H1 (cell line): ENCODE measurements around the gene CREBBP. TPM values are rescaled to one million over a fixed set of nuclear protein-coding genes. Genes with fewer than 3 reads are reported as not detected.

Source experiments
- CTCF ChIA-PET: fragments of 300-600 bp; sonication (Branson Sonifier 250); formaldehyde crosslinking; loops from one replicate; lab custom pipeline; 2021; ENCODE audit not compliant: partially characterized antibody; lab: Charles Lee
- POLR2A ChIA-PET: fragments of 300-600 bp; sonication (Branson Sonifier 250); formaldehyde crosslinking; loops from one replicate; lab custom pipeline; 2021; ENCODE audit warnings: inconsistent platforms; ENCODE audit not compliant: partially characterized antibody; lab: Charles Lee
- DNase-seq, 2 experiments: peaks; one replicate each; pipeline versions ENCODE4 v3.0.0 to v3.0.0-alpha.2; 2010 to 2022; ENCODE audit warnings: low spot score in 2 of 2, low read depth in 1 of 2, mixed read lengths in 1 of 2
- FAIRE-seq: peaks from 2 replicates; lab custom pipeline; 2011; peaks lifted over from hg19 to GRCh38; lab: Jason Lieb, UNC
- H2AFZ ChIP-seq: 2 replicates; pipeline ENCODE4 v1.8.1; 2012; ENCODE audit warnings: low read length, inconsistent platforms
- H2AK5ac ChIP-seq: 2 replicates; pipeline ENCODE4 v1.6.1; 2013; ENCODE audit warnings: low read depth, low read length
- H2BK120ac ChIP-seq: replicated peaks from 2 replicates; pipeline ENCODE3; 2013; ENCODE audit warnings: low read depth, low read length, inconsistent platforms
- H2BK12ac ChIP-seq: 2 replicates; pipeline ENCODE4 v1.6.1; 2013; ENCODE audit warnings: low read depth, low read length
- H2BK15ac ChIP-seq: 2 replicates; pipeline ENCODE4 v1.6.1; 2013; ENCODE audit warnings: low read length
- H2BK20ac ChIP-seq: 2 replicates; pipeline ENCODE4 v1.6.1; 2013; ENCODE audit warnings: low read length
- H2BK5ac ChIP-seq: 2 replicates; pipeline ENCODE4 v1.6.1; 2013; ENCODE audit warnings: low read depth, low read length
- H3K14ac ChIP-seq: 2 replicates; pipeline ENCODE4 v1.6.1; 2013; ENCODE audit warnings: inconsistent platforms; ENCODE audit not compliant: insufficient read length
- H3K18ac ChIP-seq: 2 replicates; pipeline ENCODE4 v1.6.1; 2013; ENCODE audit warnings: low read length; ENCODE audit errors: extremely low read depth
- H3K23ac ChIP-seq: 2 replicates; pipeline ENCODE4 v1.6.1; 2013; ENCODE audit warnings: inconsistent platforms; ENCODE audit not compliant: insufficient read length
- H3K23me2 ChIP-seq: 2 replicates; pipeline ENCODE4 v1.6.1; 2013; ENCODE audit warnings: low read depth, low read length
- H3K27ac ChIP-seq: 2 replicates; pipeline ENCODE4 v1.6.1; 2011; ENCODE audit warnings: low read depth, low read length, inconsistent platforms
- H3K27me3 ChIP-seq, 4 experiments: replicated peaks in 1 of 4; 1 replicate in 1 of 4; 2 replicates in 3 of 4; pipeline versions ENCODE4 v1.6.1 to v1.8.1; 2011 to 2013; ENCODE audit warnings: low read length in 3 of 4, mild to moderate bottlenecking in 3 of 4, inconsistent platforms in 2 of 4, mixed read lengths in 2 of 4, moderate library complexity in 1 of 4; ENCODE audit not compliant: control insufficient read depth in 3 of 4, insufficient read depth in 3 of 4; ENCODE audit errors: extremely low read depth in 1 of 4
- H3K36me3 ChIP-seq, 4 experiments: 2 replicates each; pipeline versions ENCODE4 v1.6.1 to v1.8.1; 2011 to 2013; ENCODE audit warnings: mild to moderate bottlenecking in 4 of 4, low read length in 3 of 4, moderate library complexity in 2 of 4, control low read depth in 1 of 4, inconsistent platforms in 1 of 4; ENCODE audit not compliant: insufficient read depth in 4 of 4, control insufficient read depth in 2 of 4
- H3K4ac ChIP-seq: replicated peaks from 2 replicates; pipeline ENCODE3; 2013; ENCODE audit warnings: low read length, low read depth, mixed read lengths, inconsistent platforms; ENCODE audit not compliant: insufficient read length
- H3K4me1 ChIP-seq, 4 experiments: replicated peaks in 1 of 4; 1 replicate in 1 of 4; 2 replicates in 3 of 4; pipeline versions ENCODE4 v1.6.1 to v1.8.1; 2011 to 2013; ENCODE audit warnings: low read length in 3 of 4, inconsistent platforms in 2 of 4, mixed read lengths in 1 of 4; ENCODE audit not compliant: insufficient read depth in 4 of 4, control insufficient read depth in 3 of 4
- H3K4me2 ChIP-seq, 2 experiments: 2 replicates each; pipeline versions ENCODE4 v1.6.1 to v1.8.1; 2011 to 2013; ENCODE audit warnings: low read depth in 2 of 2, low read length in 2 of 2, control low read depth in 1 of 2, inconsistent platforms in 1 of 2, mild to moderate bottlenecking in 1 of 2; ENCODE audit not compliant: insufficient read depth in 1 of 2
- H3K4me3 ChIP-seq, 4 experiments: fragments of 200-600, 300-600 bp in 1 of 4; sonication (generic), shearing (Covaris generic), sonication (Bioruptor Twin) in 1 of 4; 2 replicates each; pipeline versions ENCODE4 v1.5.1 to v1.8.1; 2011 to 2016; ENCODE audit warnings: low read length in 4 of 4, low read depth in 3 of 4, control low read depth in 2 of 4, inconsistent platforms in 2 of 4, mild to moderate bottlenecking in 2 of 4, mixed read lengths in 1 of 4, moderate library complexity in 1 of 4; ENCODE audit not compliant: insufficient read depth in 2 of 4; ENCODE audit errors: extremely low read depth in 1 of 4
- H3K56ac ChIP-seq: replicated peaks from 2 replicates; pipeline ENCODE3; 2013; ENCODE audit warnings: low read depth, mild to moderate bottlenecking, mixed read lengths, low read length, inconsistent platforms; ENCODE audit not compliant: insufficient read length
- H3K79me1 ChIP-seq: 2 replicates; pipeline ENCODE4 v1.6.1; 2013; ENCODE audit warnings: low read depth, low read length, control low read depth
- H3K79me2 ChIP-seq, 2 experiments: 2 replicates each; pipeline versions ENCODE4 v1.6.1 to v1.8.1; 2012 to 2013; ENCODE audit warnings: low read length in 2 of 2, mild to moderate bottlenecking in 2 of 2, inconsistent platforms in 1 of 2; ENCODE audit not compliant: insufficient read depth in 2 of 2, control insufficient read depth in 1 of 2
- H3K9ac ChIP-seq, 4 experiments: replicated peaks in 1 of 4; 1 replicate in 1 of 4; 2 replicates in 3 of 4; pipeline versions ENCODE4 v1.6.1 to v1.8.1; 2011 to 2013; ENCODE audit warnings: low read depth in 3 of 4, low read length in 3 of 4, control low read depth in 2 of 4, mild to moderate bottlenecking in 2 of 4, moderate library complexity in 2 of 4, inconsistent platforms in 1 of 4; ENCODE audit errors: extremely low read depth in 1 of 4
- H3K9me3 ChIP-seq, 2 experiments: 2 replicates each; pipeline versions ENCODE4 v1.6.1 to v1.8.1; 2012 to 2013; ENCODE audit warnings: mild to moderate bottlenecking in 2 of 2, moderate library complexity in 2 of 2, control low read depth in 1 of 2, inconsistent platforms in 1 of 2, low read depth in 1 of 2, low read length in 1 of 2, mixed read lengths in 1 of 2; ENCODE audit not compliant: insufficient read depth in 2 of 2
- H4K20me1 ChIP-seq, 2 experiments: replicated peaks in 1 of 2; 2 replicates each; pipeline versions ENCODE3 to v1.8.1; 2011 to 2013; ENCODE audit warnings: inconsistent platforms in 2 of 2, low read length in 2 of 2, mild to moderate bottlenecking in 1 of 2; ENCODE audit not compliant: insufficient read depth in 2 of 2, control insufficient read depth in 1 of 2
- H4K5ac ChIP-seq: 2 replicates; pipeline ENCODE4 v1.6.1; 2013; ENCODE audit warnings: low read length, low read depth, mixed read lengths, inconsistent platforms; ENCODE audit not compliant: insufficient read length
- H4K8ac ChIP-seq: 2 replicates; pipeline ENCODE4 v1.8.0; 2013; ENCODE audit warnings: mild to moderate bottlenecking, moderate library complexity, low read length, inconsistent platforms; ENCODE audit not compliant: insufficient read depth; ENCODE audit errors: extremely low read depth
- H4K91ac ChIP-seq: replicated peaks from 2 replicates; pipeline ENCODE3; 2013; ENCODE audit warnings: low read length, mixed read lengths, inconsistent platforms; ENCODE audit not compliant: insufficient read length
- CBX8 ChIP-seq: fragments of 300-800, 300-1000 bp; sonication (generic); IDR thresholded peaks from 2 replicates; pipeline ENCODE4 v1.7.1; 2016; ENCODE audit warnings: low read depth, low read length, borderline replicate concordance
- KDM5A ChIP-seq: fragments of 200-600 bp; IDR thresholded peaks from 2 replicates; pipeline ENCODE4 v1.7.1; 2012; ENCODE audit warnings: mild to moderate bottlenecking, low read length, inconsistent platforms, mixed read lengths
- SP4 ChIP-seq: IDR thresholded peaks from 2 replicates; pipeline ENCODE4 v1.6.1; 2012; ENCODE audit warnings: low read length, inconsistent platforms
- WGBS, 2 experiments: shearing (Covaris generic) in 1 of 2; methylation state at CpG; one replicate each; pipeline versions ENCODE4 v1.1.6 to v1.1.7; 2013 to 2015; ENCODE audit warnings: low lambda C conversion rate in 2 of 2, mixed read lengths in 2 of 2, inconsistent platforms in 1 of 2, low coverage in 1 of 2, missing lambda C conversion rate in 1 of 2; ENCODE audit not compliant: insufficient replicate concordance in 2 of 2, insufficient coverage in 1 of 2, insufficient read length in 1 of 2; ENCODE audit errors: extremely low coverage in 1 of 2, missing lambda C conversion rate in 1 of 2; 5-methylcytosine and 5-hydroxymethylcytosine counted together
- polyA plus RNA-seq, 7 experiments: library from polyadenylated mRNA; depleted of rRNA in 3 of 7; stranded (reverse) in 5 of 7; unstranded in 2 of 7; fragments of >200 nt in 5 of 7; fragments of 200-250 nt in 2 of 7; gene quantifications; 1 replicate in 5 of 7; 2 replicates in 1 of 7; 4 replicates in 1 of 7; pipeline versions ENCODE4 v1.2.1 to v1.2.3, GENCODE V29; 2011 to 2013; ENCODE audit warnings: missing spikeins in 2 of 7, mixed read lengths in 2 of 7
- total RNA-seq: library from RNA; stranded (reverse); fragmentation: NEBNext Ultra II Directional; extraction: Animal tissue kit (Norgen Biotek cat#: 25700); gene quantifications from 2 replicates; pipeline ENCODE4 v1.2.1, GENCODE V29; 2021

CREBBP gene
- total and polyA plus RNA-seq, 2 of the 8 experiments (the other 6 are each of a cell fraction or from before 2014, with no cell fraction given), result 10.0 to 60.1 TPM

DNA sequence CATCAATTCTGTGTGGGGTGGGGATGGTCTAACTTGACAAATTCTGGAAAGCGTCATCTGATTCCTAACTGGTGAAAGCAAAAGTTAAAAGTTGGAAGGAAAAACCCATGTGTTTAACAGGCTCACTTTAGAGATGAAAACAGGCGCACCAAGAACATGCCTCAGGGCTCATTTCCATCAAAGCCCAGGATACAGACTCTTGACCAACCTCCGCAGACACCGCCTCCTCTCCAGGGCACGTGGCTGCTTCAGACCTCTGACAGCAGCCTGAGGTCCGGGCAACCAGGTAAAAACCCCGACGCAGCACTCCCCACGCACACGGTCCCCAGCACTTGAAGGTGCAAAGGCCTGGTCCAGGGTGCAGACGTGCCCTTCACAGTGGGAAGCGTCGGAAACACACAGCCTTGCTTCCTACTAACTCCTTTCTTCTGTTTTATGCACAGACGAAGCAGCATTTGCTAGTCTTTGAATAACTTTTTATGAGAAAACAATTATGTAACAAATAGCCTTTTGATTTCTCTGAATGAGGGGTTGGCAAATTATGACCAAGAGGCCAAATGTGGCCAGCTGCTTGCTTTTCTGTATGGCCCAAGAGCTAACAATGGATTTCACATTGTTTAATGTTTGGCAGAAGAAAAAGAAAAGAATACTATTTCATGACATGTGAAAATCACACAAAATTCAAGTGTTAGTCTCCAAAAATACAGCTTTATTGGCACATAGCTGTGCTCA, 119.0 kb downstream of the CREBBP start:
- Histone ChIP-seq H2BK12ac (no peak overlapping the region), H3K9me3 (no peaks in the 10 kb centered on the region), H4K8ac (no peak overlapping the region), H2BK20ac (no peak overlapping the region), H3K18ac (no peak overlapping the region), H3K27ac (no peak overlapping the region), H3K4me2 (no peak overlapping the region), H2AK5ac (no peak overlapping the region), H3K23ac (no peak overlapping the region), H3K9ac (no peak overlapping the region), H4K91ac (no peak overlapping the region), H2AFZ (no peak overlapping the region), H3K27me3 (no peaks in the 10 kb centered on the region), H3K36me3 (peaks cover 8 to 43% (median 25%) of the 10 kb centered on the region in 4 experiments; a peak in 7 of 8 replicates), H4K20me1 (peaks cover 3 to 4% of the 10 kb centered on the region in 2 experiments), H3K23me2 (no peaks in the 10 kb centered on the region), H2BK15ac (no peak overlapping the region), H2BK5ac (no peak overlapping the region), H4K5ac (no peak overlapping the region), H3K56ac (no peak overlapping the region), H3K14ac (no peak overlapping the region), H3K79me2 (no peaks in the 10 kb centered on the region; a peak in 1 of 4 replicates), H3K4me3 (no peak overlapping the region), H2BK120ac (no peak overlapping the region), H3K79me1 (no peaks in the 10 kb centered on the region), H3K4ac (no peak overlapping the region), H3K4me1 (no peaks in the 10 kb centered on the region)
- FAIRE-seq (no peak), DNase-seq (no peak)
- 92% methylated on average over 14 of the region's 14 CpGs; no CpG with 5 or more reads in 1 of the 2 experiments for WGBS, 2 experiments
- ChIA-PET POLR2A (no interaction called here), CTCF (no interaction called here)
- TF ChIP-seq KDM5A (no peak), CBX8 (no peak), SP4 (no peak)
